HEK293 (cell line): ENCODE results near the gene MOV10L1.

Source experiments
- CTCF ChIA-PET: fragments of 350-600 bp; formaldehyde crosslinking; extraction: SDS; loops from one replicate; lab custom pipeline; 2021; ENCODE audit warnings: antibody characterized with exemption; lab: Yijun Ruan, JAX
- POLR2A ChIA-PET: fragments of 300-600 bp; formaldehyde crosslinking; extraction: SDS; loops from one replicate; lab custom pipeline; 2020; ENCODE audit warnings: antibody characterized with exemption, inconsistent platforms; lab: Yijun Ruan, JAX
- H3K27ac ChIP-seq: fragments of 200-500 bp; sonication (Bioruptor generic); 2 replicates; pipeline ENCODE4 v1.5.1; 2014; ENCODE audit warnings: low read depth, low read length, control low read depth, inconsistent platforms; ENCODE audit errors: extremely low read depth
- H3K36me3 ChIP-seq, 2 experiments: fragments of 200-500 bp in 1 of 2; sonication (Bioruptor generic) in 1 of 2; 1 replicate in 1 of 2; 2 replicates in 1 of 2; pipeline ENCODE4 v1.5.1; 2014 to 2017; ENCODE audit warnings: inconsistent platforms in 2 of 2, low read length in 2 of 2; ENCODE audit not compliant: control insufficient read depth in 2 of 2, insufficient read depth in 1 of 2
- H3K4me1 ChIP-seq: fragments of 200-500 bp; sonication (Bioruptor generic); 2 replicates; pipeline ENCODE4 v1.5.1; 2014; ENCODE audit warnings: mild to moderate bottlenecking, low read length, inconsistent platforms; ENCODE audit not compliant: control insufficient read depth, insufficient read depth
- H3K4me3 ChIP-seq: 2 replicates; pipeline ENCODE4 v1.5.1; 2011; ENCODE audit warnings: low read depth, mild to moderate bottlenecking, control low read depth, low read length, moderate library complexity
- H3K9me3 ChIP-seq: fragments of 200-500 bp; sonication (Bioruptor generic); 2 replicates; pipeline ENCODE4 v1.5.1; 2014; ENCODE audit warnings: low read depth, low read length, inconsistent platforms; ENCODE audit not compliant: control insufficient read depth, insufficient read depth
- CTCF ChIP-seq: fragments of 450-650 bp; formaldehyde crosslinking; IDR thresholded peaks from 2 replicates; pipeline ENCODE4 v1.5.1; 2016; ENCODE audit warnings: missing biosample characterization, missing genetic modification characterization
- FEZF1 ChIP-seq: fragments of 450-650 bp; formaldehyde crosslinking; IDR thresholded peaks from 2 replicates; pipeline ENCODE4 v1.5.1; 2016; ENCODE audit warnings: missing biosample characterization, missing genetic modification characterization
- KLF1 ChIP-seq: fragments of 450-650 bp; formaldehyde crosslinking; IDR thresholded peaks from 2 replicates; pipeline ENCODE4 v1.5.1; 2016; ENCODE audit warnings: missing biosample characterization, missing genetic modification characterization
- REST ChIP-seq: fragments of 450-650 bp; formaldehyde crosslinking; IDR thresholded peaks from 2 replicates; pipeline ENCODE4 v1.5.1; 2016; ENCODE audit warnings: missing biosample characterization, missing genetic modification characterization
- WT1 ChIP-seq: fragments of 450-650 bp; formaldehyde crosslinking; IDR thresholded peaks from 2 replicates; pipeline ENCODE4 v1.5.1; 2016; ENCODE audit warnings: missing biosample characterization, missing genetic modification characterization
- ZFP41 ChIP-seq: fragments of 450-650 bp; formaldehyde crosslinking; IDR thresholded peaks from 2 replicates; pipeline ENCODE4 v1.5.1; 2016; ENCODE audit warnings: missing biosample characterization, missing genetic modification characterization, borderline replicate concordance
- ZNF146 ChIP-seq: fragments of 450-650 bp; formaldehyde crosslinking; IDR thresholded peaks from 2 replicates; pipeline ENCODE4 v1.5.1; 2016; ENCODE audit warnings: missing biosample characterization, missing genetic modification characterization
- ZNF2 ChIP-seq: fragments of 450-650 bp; formaldehyde crosslinking; IDR thresholded peaks from 2 replicates; pipeline ENCODE4 v1.5.1; 2016; ENCODE audit warnings: missing biosample characterization, missing genetic modification characterization
- ZNF280D ChIP-seq: fragments of 450-650 bp; formaldehyde crosslinking; IDR thresholded peaks from 2 replicates; pipeline ENCODE4 v1.5.1; 2016; ENCODE audit warnings: missing biosample characterization, missing genetic modification characterization
- ZNF292 ChIP-seq: fragments of 450-650 bp; formaldehyde crosslinking; IDR thresholded peaks from 2 replicates; pipeline ENCODE4 v1.5.1; 2016; ENCODE audit warnings: low read depth, missing biosample characterization, missing genetic modification characterization, borderline replicate concordance
- ZNF362 ChIP-seq: fragments of 450-650 bp; formaldehyde crosslinking; IDR thresholded peaks from 2 replicates; pipeline ENCODE4 v1.5.1; 2016; ENCODE audit warnings: missing biosample characterization, missing genetic modification characterization
- ZNF391 ChIP-seq: fragments of 450-650 bp; formaldehyde crosslinking; IDR thresholded peaks from 2 replicates; pipeline ENCODE4 v1.5.1; 2016; ENCODE audit warnings: low read depth, missing biosample characterization, missing genetic modification characterization, borderline replicate concordance
- ZNF488 ChIP-seq: fragments of 450-650 bp; formaldehyde crosslinking; IDR thresholded peaks from 2 replicates; pipeline ENCODE4 v1.5.1; 2016; ENCODE audit warnings: missing biosample characterization, missing genetic modification characterization
- ZNF548 ChIP-seq: fragments of 450-650 bp; formaldehyde crosslinking; IDR thresholded peaks from 2 replicates; pipeline ENCODE4 v1.5.1; 2016; ENCODE audit warnings: missing biosample characterization, missing genetic modification characterization
- ZNF549 ChIP-seq: fragments of 450-650 bp; IDR thresholded peaks from 2 replicates; pipeline ENCODE4 v1.5.1; 2018; ENCODE audit warnings: missing biosample characterization, missing genetic modification characterization, mild to moderate bottlenecking, inconsistent platforms, moderate library complexity
- ZNF580 ChIP-seq: fragments of 450-650 bp; formaldehyde crosslinking; IDR thresholded peaks from 2 replicates; pipeline ENCODE4 v1.5.1; 2016; ENCODE audit warnings: missing biosample characterization, missing genetic modification characterization
- ZNF610 ChIP-seq: fragments of 450-650 bp; formaldehyde crosslinking; IDR thresholded peaks from 2 replicates; pipeline ENCODE4 v1.5.1; 2016; ENCODE audit warnings: missing biosample characterization, missing genetic modification characterization, borderline replicate concordance
- ZNF623 ChIP-seq: fragments of 450-650 bp; formaldehyde crosslinking; IDR thresholded peaks from 2 replicates; pipeline ENCODE4 v1.5.1; 2016; ENCODE audit warnings: missing biosample characterization, missing genetic modification characterization
- ZNF664 ChIP-seq: fragments of 450-650 bp; formaldehyde crosslinking; IDR thresholded peaks from 2 replicates; pipeline ENCODE4 v1.5.1; 2016; ENCODE audit warnings: missing biosample characterization, missing genetic modification characterization
- ZNF692 ChIP-seq: fragments of 450-650 bp; formaldehyde crosslinking; IDR thresholded peaks from 2 replicates; pipeline ENCODE4 v1.5.1; 2016; ENCODE audit warnings: missing biosample characterization, missing genetic modification characterization
- ZNF76 ChIP-seq: fragments of 450-650 bp; formaldehyde crosslinking; IDR thresholded peaks from 2 replicates; pipeline ENCODE4; 2016; ENCODE audit warnings: low read depth, missing biosample characterization, missing genetic modification characterization, borderline replicate concordance
- ZNF837 ChIP-seq: fragments of 450-650 bp; formaldehyde crosslinking; IDR thresholded peaks from 2 replicates; pipeline ENCODE4 v1.5.1; 2016; ENCODE audit warnings: missing biosample characterization, missing genetic modification characterization
- ZSCAN5A ChIP-seq: fragments of 450-650 bp; formaldehyde crosslinking; IDR thresholded peaks from 2 replicates; pipeline ENCODE4 v1.5.1; 2016; ENCODE audit warnings: missing biosample characterization, missing genetic modification characterization

MOV10L1 gene

GRCh38 chr22:50138041-50138440, 48.2 kb downstream of the MOV10L1 start (continued):
- TF ChIP-seq ZNF280D (tag by site-specific recombination): no peak
- TF ChIP-seq ZSCAN5A (tag by site-specific recombination): no peak
- no peak for TF ChIP-seq ZNF2 (tag by site-specific recombination)
- no peak for TF ChIP-seq ZNF548 (tag by site-specific recombination)
- no peak for TF ChIP-seq ZNF664 (tag by site-specific recombination)
- no peak for TF ChIP-seq REST (tag by site-specific recombination)
- TF ChIP-seq ZFP41 (tag by site-specific recombination): no peak
- TF ChIP-seq, all 188 proteins: peak for 0

GRCh38 chr22:50138988-50139387, 49.2 kb downstream of the MOV10L1 start:
- H3K4me3 ChIP-seq: no peak overlapping the region
- no peak overlapping the region for H3K27ac ChIP-seq
- H3K4me1 ChIP-seq: peaks cover 6% of the 10 kb centered on the region; the same call in 1 of the 2 replicates
- ChIA-PET CTCF (interaction anchor here (0.6 to 0.9 kb wide), 4 partner anchors 9 to 120 kb away, joined by 3 to 6 read pairs (median 3); no protein-coding TSS in a partner anchor), POLR2A (no interaction called here)
- H3K9me3 ChIP-seq: no peaks in the 10 kb centered on the region
- H3K36me3 ChIP-seq: no peaks in the 10 kb centered on the region
- TF ChIP-seq ZNF549 (tag by site-specific recombination): no peak
- no peak for TF ChIP-seq ZNF580 (tag by site-specific recombination)
- TF ChIP-seq CTCF (tag by site-specific recombination): no peak
- TF ChIP-seq WT1: no peak
- TF ChIP-seq ZNF610 (tag by site-specific recombination): no peak
- no peak for TF ChIP-seq KLF1 (tag by site-specific recombination)
- TF ChIP-seq ZNF146 (tag by site-specific recombination): no peak
- TF ChIP-seq ZNF391 (tag by site-specific recombination): no peak
- no peak for TF ChIP-seq ZNF2 (tag by site-specific recombination)
- no peak for TF ChIP-seq ZNF692 (tag by site-specific recombination)
- TF ChIP-seq ZNF488 (tag by site-specific recombination): no peak
- no peak for TF ChIP-seq FEZF1
- TF ChIP-seq ZNF837 (tag by site-specific recombination): no peak
- TF ChIP-seq ZNF623 (tag by site-specific recombination): no peak
- TF ChIP-seq ZNF292: no peak
- no peak for TF ChIP-seq ZNF362 (tag by site-specific recombination)
- TF ChIP-seq ZNF76: no peak
